Measurements from ENCODE around the gene MACROD2. TPM values are rescaled to one million over a fixed set of nuclear protein-coding genes. Genes with fewer than 3 reads are reported as not detected.

Gene MACROD2
- total RNA-seq, 1 experiment from 2014 or later, result 1.6 TPM

GRCh38 chr20:15643713-15644112, 1648.4 kb downstream of the MACROD2 start:
- Histone ChIP-seq H3K56ac (ENCODE audit: insufficient read length, low read depth, low read length) (no peak overlapping the region), H2BK20ac (ENCODE audit: low read depth, low read length, poor library complexity, severe bottlenecking) (no peak overlapping the region), H3K4me2 (ENCODE audit: insufficient read depth, insufficient read length, low read length) (no peak overlapping the region), H4K5ac (ENCODE audit: insufficient read length, low read depth, low read length) (no peak overlapping the region), H3K9ac (ENCODE audit: extremely low read depth, insufficient read length, low read length) (no peak overlapping the region), H2BK5ac (ENCODE audit: insufficient read length, low read length) (no peak overlapping the region), H3K27ac (ENCODE audit: insufficient read length, low read depth, low read length) (no peak overlapping the region), H4K8ac (replicated peaks; ENCODE audit: insufficient read length, low read depth, low read length) (no peak overlapping the region), H4K91ac (ENCODE audit: insufficient read length, low read depth, low read length) (no peak overlapping the region), H2BK120ac (ENCODE audit: low read depth, low read length, poor library complexity, severe bottlenecking) (no peak overlapping the region), H3K27me3 (ENCODE audit: insufficient read depth, low read length) (no peaks in the 10 kb centered on the region), H3K14ac (ENCODE audit: insufficient read depth, low read length) (no peak overlapping the region), H2BK12ac (ENCODE audit: insufficient read length, low read depth, low read length) (no peak overlapping the region), H3K23me2 (ENCODE audit: insufficient read length, low read depth, low read length, poor library complexity, severe bottlenecking) (no peaks in the 10 kb centered on the region), H4K20me1 (ENCODE audit: control insufficient read depth, insufficient read depth, insufficient read length) (no peaks in the 10 kb centered on the region), H2AFZ (ENCODE audit: low read length) (no peak overlapping the region), H2BK15ac (ENCODE audit: low read depth, low read length) (no peak overlapping the region), H3K23ac (ENCODE audit: insufficient read length, low read depth, low read length) (no peak overlapping the region), H3K9me3 (ENCODE audit: control insufficient read depth, low read depth, low read length) (no peaks in the 10 kb centered on the region), H2AK5ac (ENCODE audit: insufficient read length, low read length) (no peak overlapping the region), H3K79me1 (ENCODE audit: insufficient read depth, low read depth, low read length, poor library complexity, severe bottlenecking) (no peaks in the 10 kb centered on the region), H3K4me1 (ENCODE audit: insufficient read depth, low read length) (peaks cover 2% of the 10 kb centered on the region; the same call in 1 of the 2 replicates), H3K4ac (ENCODE audit: low read depth, low read length) (no peak overlapping the region), H3K18ac (ENCODE audit: insufficient read length, low read depth, low read length) (no peak overlapping the region), H3K79me2 (ENCODE audit: insufficient read depth, low read length) (no peaks in the 10 kb centered on the region), H3T11ph (ENCODE audit: low read length) (no peak overlapping the region)
- Mint-ChIP-seq H3K9me3 (peaks cover 0 to 2% of the 10 kb centered on the region in 2 experiments; a peak in 1 of 5 replicates), H3K36me3 (ENCODE audit: insufficient read depth in 1 of 3, low read depth in 3 of 3) (no peaks in the 10 kb centered on the region), H3K27ac (no peak overlapping the region), H3K4me3 (no peak overlapping the region), H3K4me1 (peaks cover 11 to 14% of the 10 kb centered on the region in 2 experiments), H3K27me3 (ENCODE audit: low read depth) (no peaks in the 10 kb centered on the region; the same call in 1 of the 2 replicates)
- DNase-seq, result no peak
- WGBS (ENCODE audit: extremely low coverage, insufficient read length, low lambda C conversion rate), result no CpG with 5 or more reads among the region's 2 CpGs
- peak; percentile 63 for TF ChIP-seq CTCF (conservative IDR thresholded peaks at IDR 0.05)

Measured in H9 (cell line).